H1 (cell line): ENCODE measurements around the gene RNF220. TPM values are rescaled to one million over a fixed set of nuclear protein-coding genes. Genes with fewer than 3 reads are reported as not detected.

Source experiments
- ATF2 ChIP-seq: IDR thresholded peaks from 2 replicates; pipeline ENCODE4 v1.6.1; 2012; ENCODE audit warnings: low read length, inconsistent platforms
- CTBP2 ChIP-seq: IDR thresholded peaks from 2 replicates; pipeline ENCODE4 v1.7.0; 2011; ENCODE audit warnings: borderline replicate concordance, mild to moderate bottlenecking, moderate library complexity, mixed read lengths, low read length; ENCODE audit not compliant: insufficient read depth, insufficient read length
- MAX ChIP-seq: IDR thresholded peaks from 2 replicates; pipeline ENCODE4 v1.6.1; 2012; ENCODE audit warnings: inconsistent platforms
- polyA plus RNA-seq, 7 experiments: library from polyadenylated mRNA; depleted of rRNA in 3 of 7; stranded (reverse) in 5 of 7; unstranded in 2 of 7; fragments of >200 nt in 5 of 7; fragments of 200-250 nt in 2 of 7; gene quantifications; 1 replicate in 5 of 7; 2 replicates in 1 of 7; 4 replicates in 1 of 7; pipeline versions ENCODE4 v1.2.1 to v1.2.3, GENCODE V29; 2011 to 2013; ENCODE audit warnings: missing spikeins in 2 of 7, mixed read lengths in 2 of 7
- total RNA-seq: library from RNA; stranded (reverse); fragmentation: NEBNext Ultra II Directional; extraction: Animal tissue kit (Norgen Biotek cat#: 25700); gene quantifications from 2 replicates; pipeline ENCODE4 v1.2.1, GENCODE V29; 2021

The RNF220 gene
- total and polyA plus RNA-seq, 2 of the 8 experiments (the other 6 are each of a cell fraction or from before 2014, with no cell fraction given): 123 to 160 TPM

GRCh38 chr1:44641126-44642102, 236.4 kb downstream of the RNF220 start (continued):
- TF ChIP-seq ATF2 (no peak), MAX (no peak), CTBP2 (no peak)
- TF ChIP-seq, all 59 proteins: peak for 0
